Duodenal mucosa (tissue), 2 donors: Measurements from ENCODE around the gene PPIL6.

Experiments
- H3K27ac ChIP-seq: one replicate; pipeline ENCODE4 v1.7.0; 2013; ENCODE audit warnings: low read depth, low read length
- H3K27me3 ChIP-seq, 2 donors: one replicate each; pipeline ENCODE4 v1.7.0; 2013; ENCODE audit warnings: low read length in 2 of 2, control low read depth in 1 of 2; ENCODE audit not compliant: insufficient read depth in 2 of 2, control insufficient read depth in 1 of 2
- H3K36me3 ChIP-seq, 2 donors: one replicate each; pipeline ENCODE4 v1.7.0; 2013; ENCODE audit warnings: low read length in 2 of 2, control low read depth in 1 of 2; ENCODE audit not compliant: insufficient read depth in 2 of 2, control insufficient read depth in 1 of 2
- H3K4me1 ChIP-seq, 2 donors: one replicate each; pipeline ENCODE4 v1.7.0; 2013; ENCODE audit warnings: low read length in 2 of 2, control low read depth in 1 of 2; ENCODE audit not compliant: insufficient read depth in 2 of 2, control insufficient read depth in 1 of 2
- H3K4me3 ChIP-seq, 2 donors: one replicate each; pipeline ENCODE4 v1.7.0; 2013; ENCODE audit warnings: low read length in 2 of 2, low read depth in 1 of 2
- H3K9ac ChIP-seq, 2 donors: one replicate each; pipeline ENCODE4 v1.7.0; 2013; ENCODE audit warnings: low read length in 2 of 2, low read depth in 1 of 2
- H3K9me3 ChIP-seq, 2 donors: one replicate each; pipeline ENCODE4 v1.7.0; 2013; ENCODE audit warnings: low read length in 2 of 2, control low read depth in 1 of 2; ENCODE audit not compliant: control insufficient read depth in 1 of 2

The PPIL6 gene

GRCh38 chr6:109356237-109356636 is 84.2 kb downstream of the PPIL6 start:
- Histone ChIP-seq H3K9me3 (peaks cover 5 to 12% of the 10 kb centered on the region in 2 donors), H3K4me1 (peaks cover 14 to 19% of the 10 kb centered on the region in 2 donors), H3K4me3 (no peak overlapping the region), H3K36me3 (peaks cover 35 to 37% of the 10 kb centered on the region in 2 donors), H3K27ac (no peak overlapping the region), H3K27me3 (no peaks in the 10 kb centered on the region), H3K9ac (no peak overlapping the region)

- Histone ChIP-seq H3K27ac (no peak overlapping the region), H3K4me1 (peaks cover 57 to 62% of the 10 kb centered on the region in 2 donors), H3K4me3 (no peak overlapping the region)
These were observed 88.9 kb downstream of the PPIL6 start for GRCh38 chr6:109351231-109352130.

GRCh38 chr6:109349419-109349987 is 90.9 kb downstream of the PPIL6 start:
- Histone ChIP-seq H3K36me3 (peaks cover 0 to 5% of the 10 kb centered on the region in 2 donors), H3K9ac (peak overlapping the region; percentile 5 to 30), H3K9me3 (no peaks in the 10 kb centered on the region), H3K4me1 (peaks cover 57 to 62% of the 10 kb centered on the region in 2 donors), H3K4me3 (peak overlapping the region in 1 of 2 donors; percentile 1), H3K27ac (peak overlapping the region; percentile 26), H3K27me3 (no peaks in the 10 kb centered on the region)

More at GRCh38 chr6:109351231-109352130, 88.9 kb downstream of the PPIL6 start:
- H3K9me3 ChIP-seq: peaks cover under 1 to 6% of the 10 kb centered on the region in 2 donors
- H3K36me3 ChIP-seq: peaks cover 0 to 6% of the 10 kb centered on the region in 2 donors
- H3K27me3 ChIP-seq: no peaks in the 10 kb centered on the region
- no peak overlapping the region for H3K9ac ChIP-seq

- Histone ChIP-seq H3K4me3 (peak overlapping the region in 1 of 2 donors; percentile 45), H3K9me3 (no peaks in the 10 kb centered on the region), H3K27me3 (no peaks in the 10 kb centered on the region), H3K9ac (peak overlapping the region; percentile 12 to 35), H3K27ac (peak overlapping the region; percentile 7), H3K4me1 (peaks cover 62% of the 10 kb centered on the region in 2 donors), H3K36me3 (no peaks in the 10 kb centered on the region)
These were observed 92.2 kb downstream of the PPIL6 start for GRCh38 chr6:109348226-109348625.

GRCh38 chr6:109347779-109348178 is 92.6 kb downstream of the PPIL6 start:
- no peaks in the 10 kb centered on the region for H3K36me3 ChIP-seq
- no peak overlapping the region for H3K4me3 ChIP-seq
- H3K4me1 ChIP-seq: peaks cover 59 to 62% of the 10 kb centered on the region in 2 donors
- peak overlapping the region; percentile 12 to 35 for H3K9ac ChIP-seq
- peak overlapping the region; percentile 7 for H3K27ac ChIP-seq
- H3K9me3 ChIP-seq: no peaks in the 10 kb centered on the region
- H3K27me3 ChIP-seq: no peaks in the 10 kb centered on the region

GRCh38 chr6:109345986-109346385 is 94.4 kb downstream of the PPIL6 start:
- Histone ChIP-seq H3K27ac (no peak overlapping the region), H3K4me3 (no peak overlapping the region), H3K4me1 (peaks cover 41 to 46% of the 10 kb centered on the region in 2 donors)

GRCh38 chr6:109344226-109344625 is 96.2 kb downstream of the PPIL6 start:
- H3K9ac ChIP-seq: peak overlapping the region in 1 of 2 donors; percentile 5

More at GRCh38 chr6:109345986-109346385, 94.4 kb downstream of the PPIL6 start:
- no peak overlapping the region for H3K9ac ChIP-seq
- no peaks in the 10 kb centered on the region for H3K9me3 ChIP-seq
- H3K36me3 ChIP-seq: no peaks in the 10 kb centered on the region
- H3K27me3 ChIP-seq: no peaks in the 10 kb centered on the region

GRCh38 chr6:109343518-109343917 is 96.9 kb downstream of the PPIL6 start:
- no peaks in the 10 kb centered on the region for H3K27me3 ChIP-seq
- peaks cover 18 to 22% of the 10 kb centered on the region in 2 donors for H3K4me1 ChIP-seq
- H3K4me3 ChIP-seq: no peak overlapping the region
- H3K9me3 ChIP-seq: no peaks in the 10 kb centered on the region
- H3K9ac ChIP-seq: no peak overlapping the region
- no peaks in the 10 kb centered on the region for H3K36me3 ChIP-seq
- no peak overlapping the region for H3K27ac ChIP-seq

More at GRCh38 chr6:109344226-109344625, 96.2 kb downstream of the PPIL6 start:
- Histone ChIP-seq H3K4me3 (no peak overlapping the region), H3K4me1 (peaks cover 23 to 28% of the 10 kb centered on the region in 2 donors), H3K9me3 (no peaks in the 10 kb centered on the region), H3K27ac (no peak overlapping the region), H3K27me3 (no peaks in the 10 kb centered on the region), H3K36me3 (no peaks in the 10 kb centered on the region)

GRCh38 chr6:109342911-109343310 is 97.5 kb downstream of the PPIL6 start:
- H3K36me3 ChIP-seq: no peaks in the 10 kb centered on the region
- H3K9me3 ChIP-seq: no peaks in the 10 kb centered on the region
- H3K4me3 ChIP-seq: no peak overlapping the region
- no peak overlapping the region for H3K27ac ChIP-seq
- H3K27me3 ChIP-seq: no peaks in the 10 kb centered on the region
- H3K9ac ChIP-seq: no peak overlapping the region
- H3K4me1 ChIP-seq: peaks cover 12 to 16% of the 10 kb centered on the region in 2 donors

- Histone ChIP-seq H3K27me3 (no peaks in the 10 kb centered on the region), H3K9ac (no peak overlapping the region), H3K4me1 (peaks cover 8 to 12% of the 10 kb centered on the region in 2 donors), H3K27ac (no peak overlapping the region), H3K9me3 (no peaks in the 10 kb centered on the region), H3K4me3 (no peak overlapping the region), H3K36me3 (no peaks in the 10 kb centered on the region)
These were observed 97.9 kb downstream of the PPIL6 start for GRCh38 chr6:109342506-109342905.
